ENCODE results near the gene SUMO2.
"Not testable (repeated sequence)": the region's sequence is repeated elsewhere in the genome, so short reads cannot be mapped to it uniquely, and the experiment has no call there.

SUMO2 gene

DNA sequence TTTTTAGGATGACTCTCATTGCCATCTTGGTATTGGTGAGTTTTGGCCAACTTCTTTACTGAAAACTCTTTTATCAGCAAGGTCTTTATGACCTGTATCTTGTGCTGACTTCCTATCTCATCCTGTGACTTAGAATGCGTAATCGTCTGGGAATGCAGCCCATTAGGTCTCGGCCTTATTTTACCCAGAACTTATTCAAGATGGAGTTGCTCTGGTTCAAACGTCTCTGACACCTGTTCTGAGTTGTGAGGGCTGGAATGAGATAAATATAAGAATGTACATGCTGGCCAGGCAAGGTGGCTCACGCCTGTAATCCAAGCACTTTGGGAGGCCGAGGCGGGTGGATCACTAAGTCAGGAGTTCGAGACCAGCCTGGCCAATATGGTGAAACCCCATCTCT, 24.3 kb downstream of the SUMO2 start:
- not testable (repeated sequence) for H4K91ac ChIP-seq (ENCODE audit: low read depth, low read length, poor library complexity); H3K27ac ChIP-seq (replicated peaks; ENCODE audit: low read length); H3K4ac ChIP-seq (ENCODE audit: low read length); DNase-seq (ENCODE audit: low spot score); H3K23ac ChIP-seq (ENCODE audit: low read depth, low read length, poor library complexity); H3K9me3 ChIP-seq (replicated peaks in 1 of 2; ENCODE audit: control insufficient read depth in 2 of 2, insufficient read depth in 1 of 2, low read depth in 1 of 2, low read length in 2 of 2); H3K27me3 ChIP-seq (ENCODE audit: control insufficient read depth in 3 of 3, insufficient read depth in 3 of 3, low read depth in 1 of 3, low read length in 3 of 3); H3K79me1 ChIP-seq (ENCODE audit: low read depth, low read length); H3K9ac ChIP-seq (ENCODE audit: low read depth, low read length, poor library complexity); H3K4me3 ChIP-seq (ENCODE audit: low read length in 2 of 2); H4K8ac ChIP-seq (ENCODE audit: low read depth, low read length); H2AK5ac ChIP-seq (ENCODE audit: low read depth, low read length); H2BK15ac ChIP-seq (ENCODE audit: low read length); H2AFZ ChIP-seq (ENCODE audit: low read length); H2BK5ac ChIP-seq (ENCODE audit: low read length); H3K4me2 ChIP-seq (ENCODE audit: insufficient read depth, low read length, poor library complexity, severe bottlenecking); H3K18ac ChIP-seq (ENCODE audit: low read length); H2BK12ac ChIP-seq (ENCODE audit: low read length); H3K4me1 ChIP-seq (ENCODE audit: control insufficient read depth in 2 of 2, insufficient read depth in 1 of 2, low read depth in 1 of 2, low read length in 2 of 2); H3K14ac ChIP-seq (ENCODE audit: low read length); H2BK120ac ChIP-seq (ENCODE audit: low read depth, low read length)
- H3K36me3 ChIP-seq (replicated peaks in 1 of 2; ENCODE audit: control insufficient read depth in 2 of 2, insufficient read depth in 2 of 2, low read length in 2 of 2): peaks cover 3 to 47% of the 10 kb centered on the region in 2 donors
- WGBS, 2 donors (ENCODE audit: extremely low coverage in 2 of 2, insufficient read length in 2 of 2, insufficient replicate concordance in 1 of 2): no CpG with 5 or more reads among the region's 8 CpGs

DNA sequence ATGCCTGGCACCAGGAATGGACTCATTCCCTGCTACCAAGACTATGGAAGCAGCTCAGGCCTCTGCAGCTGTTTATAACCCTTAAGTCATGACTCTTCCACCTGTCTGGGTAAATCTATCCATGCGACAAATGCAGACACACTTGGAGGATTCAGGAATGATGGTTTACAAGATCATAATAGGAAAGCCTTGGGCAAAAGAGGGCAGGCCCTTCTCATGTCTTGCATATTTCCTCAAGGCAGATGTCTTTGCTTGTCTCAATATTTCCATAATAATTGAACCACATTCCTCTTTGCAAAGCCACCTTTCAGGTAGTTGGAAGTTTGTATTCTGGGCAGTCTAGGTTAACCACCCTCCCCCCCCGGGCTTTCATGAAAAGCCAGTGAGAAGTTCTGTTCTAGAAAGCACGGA, 27.6 kb downstream of the SUMO2 start:
- Histone ChIP-seq H3K79me1 (ENCODE audit: low read depth, low read length) (peaks cover 6% of the 10 kb centered on the region), H3K18ac (ENCODE audit: low read length) (no peak overlapping the region), H2BK5ac (ENCODE audit: low read length) (no peak overlapping the region), H2AK5ac (ENCODE audit: low read depth, low read length) (no peak overlapping the region), H2AFZ (ENCODE audit: low read length) (peak overlapping the region; percentile 3), H3K4ac (ENCODE audit: low read length) (no peak overlapping the region), H2BK15ac (ENCODE audit: low read length) (no peak overlapping the region), H3K23ac (ENCODE audit: low read depth, low read length, poor library complexity) (no peak overlapping the region), H3K4me2 (ENCODE audit: insufficient read depth, low read length, poor library complexity, severe bottlenecking) (no peak overlapping the region), H3K36me3 (replicated peaks in 1 of 2; ENCODE audit: control insufficient read depth in 2 of 2, insufficient read depth in 2 of 2, low read length in 2 of 2) (peaks cover 0 to 36% of the 10 kb centered on the region in 2 donors), H3K14ac (ENCODE audit: low read length) (no peak overlapping the region), H3K27me3 (ENCODE audit: control insufficient read depth in 3 of 3, insufficient read depth in 3 of 3, low read depth in 1 of 3, low read length in 3 of 3) (no peaks in the 10 kb centered on the region), H3K9me3 (replicated peaks in 1 of 2; ENCODE audit: control insufficient read depth in 2 of 2, insufficient read depth in 1 of 2, low read depth in 1 of 2, low read length in 2 of 2) (no peaks in the 10 kb centered on the region), H3K4me3 (ENCODE audit: low read length in 2 of 2) (no peak overlapping the region), H4K8ac (ENCODE audit: low read depth, low read length) (no peak overlapping the region), H4K91ac (ENCODE audit: low read depth, low read length, poor library complexity) (no peak overlapping the region), H3K27ac (replicated peaks; ENCODE audit: low read length) (no peak overlapping the region), H3K9ac (ENCODE audit: low read depth, low read length, poor library complexity) (no peak overlapping the region), H3K4me1 (ENCODE audit: control insufficient read depth in 2 of 2, insufficient read depth in 1 of 2, low read depth in 1 of 2, low read length in 2 of 2) (peaks cover 3 to 9% of the 10 kb centered on the region in 2 donors), H2BK12ac (ENCODE audit: low read length) (no peak overlapping the region), H2BK120ac (ENCODE audit: low read depth, low read length) (no peak overlapping the region)
- DNase-seq (ENCODE audit: low spot score): no peak
- no CpG with 5 or more reads among the region's 3 CpGs for WGBS, 2 donors (ENCODE audit: extremely low coverage in 2 of 2, insufficient read length in 2 of 2, insufficient replicate concordance in 1 of 2)

DNA sequence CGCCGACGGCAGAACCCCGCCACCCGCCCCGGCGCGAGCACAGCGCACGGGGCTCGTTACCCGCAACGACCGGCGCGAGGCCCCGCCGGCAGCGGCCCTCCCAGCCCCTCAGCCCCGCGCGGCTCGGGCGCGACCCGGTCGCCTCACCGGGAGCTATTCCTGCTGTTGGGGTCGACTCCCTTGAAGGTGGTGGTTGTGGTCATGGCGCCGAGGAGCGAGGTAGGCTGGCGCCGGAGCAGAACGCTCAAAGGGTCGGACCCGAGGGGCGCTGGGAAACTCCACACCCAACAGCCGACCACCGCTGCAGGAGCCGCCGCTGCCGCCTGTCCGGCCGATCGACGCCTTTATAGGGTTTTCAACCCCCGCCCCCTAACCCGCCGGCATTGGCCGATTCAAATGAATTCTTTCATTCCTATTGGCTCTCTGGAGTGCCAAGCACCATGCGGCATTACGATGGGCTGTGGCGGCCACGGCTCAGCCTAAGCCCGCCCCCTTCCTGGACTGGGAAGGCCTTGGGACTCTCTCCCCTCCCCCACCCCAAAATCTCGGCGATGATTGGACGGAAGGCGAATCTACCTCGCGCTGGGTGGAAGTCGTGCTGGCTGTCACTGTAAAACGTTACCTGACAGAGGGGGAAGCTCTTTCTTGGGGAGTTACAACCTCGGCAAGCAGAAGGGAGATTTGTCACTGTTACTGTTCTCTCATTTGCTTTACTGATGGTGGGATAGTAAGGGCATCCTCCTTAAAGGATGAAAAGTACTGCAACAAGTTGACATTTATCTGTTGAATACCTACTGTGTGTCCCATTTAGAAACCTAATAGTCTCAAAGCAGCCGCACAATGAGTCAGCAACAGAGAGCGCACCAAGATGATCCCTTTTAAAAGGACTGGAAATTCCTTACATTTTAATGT, 28.3 kb downstream of the SUMO2 start, which contains the start of gene JPT1:
TSS of gene JPT1 (minus strand) at position 318 of the 912 bp plus-strand sequence. CDS start at position 203, 115 bp downstream.
- Histone ChIP-seq H3K4ac (ENCODE audit: low read length) (peak within 1 kb of the TSS; percentile 38), H3K9me3 (replicated peaks in 1 of 2; ENCODE audit: control insufficient read depth in 2 of 2, insufficient read depth in 1 of 2, low read depth in 1 of 2, low read length in 2 of 2) (no peaks in the 10 kb centered on the region), H2BK120ac (ENCODE audit: low read depth, low read length) (no peak within 1 kb of the TSS), H3K27ac (replicated peaks; ENCODE audit: low read length) (peak within 1 kb of the TSS; percentile 67), H4K91ac (ENCODE audit: low read depth, low read length, poor library complexity) (no peak within 1 kb of the TSS), H3K18ac (ENCODE audit: low read length) (peak within 1 kb of the TSS; percentile 98), H3K27me3 (ENCODE audit: control insufficient read depth in 3 of 3, insufficient read depth in 3 of 3, low read depth in 1 of 3, low read length in 3 of 3) (no peaks in the 10 kb centered on the region), H3K4me2 (ENCODE audit: insufficient read depth, low read length, poor library complexity, severe bottlenecking) (peak within 1 kb of the TSS; percentile 63), H2BK15ac (ENCODE audit: low read length) (no peak within 1 kb of the TSS), H2AFZ (ENCODE audit: low read length) (peak within 1 kb of the TSS; percentile 48), H3K79me1 (ENCODE audit: low read depth, low read length) (peaks cover 6% of the 10 kb centered on the region), H2AK5ac (ENCODE audit: low read depth, low read length) (peak within 1 kb of the TSS; percentile 100), H3K4me1 (ENCODE audit: control insufficient read depth in 2 of 2, insufficient read depth in 1 of 2, low read depth in 1 of 2, low read length in 2 of 2) (peaks cover 3 to 9% of the 10 kb centered on the region in 2 donors), H3K4me3 (ENCODE audit: low read length in 2 of 2) (peak within 1 kb of the TSS; percentile 90 to 92), H3K14ac (ENCODE audit: low read length) (peak within 1 kb of the TSS; percentile 99), H3K9ac (ENCODE audit: low read depth, low read length, poor library complexity) (peak within 1 kb of the TSS; percentile 95), H2BK12ac (ENCODE audit: low read length) (peak within 1 kb of the TSS; percentile 58), H3K23ac (ENCODE audit: low read depth, low read length, poor library complexity) (peak within 1 kb of the TSS; percentile 100), H2BK5ac (ENCODE audit: low read length) (peak within 1 kb of the TSS; percentile 93), H3K36me3 (replicated peaks in 1 of 2; ENCODE audit: control insufficient read depth in 2 of 2, insufficient read depth in 2 of 2, low read length in 2 of 2) (peaks cover 0 to 36% of the 10 kb centered on the region in 2 donors), H4K8ac (ENCODE audit: low read depth, low read length) (no peak within 1 kb of the TSS)
- no CpG with 5 or more reads among the region's 67 CpGs for WGBS, 2 donors (ENCODE audit: extremely low coverage in 2 of 2, insufficient read length in 2 of 2, insufficient replicate concordance in 1 of 2)
- DNase-seq (ENCODE audit: low spot score): peak; percentile 98

DNA sequence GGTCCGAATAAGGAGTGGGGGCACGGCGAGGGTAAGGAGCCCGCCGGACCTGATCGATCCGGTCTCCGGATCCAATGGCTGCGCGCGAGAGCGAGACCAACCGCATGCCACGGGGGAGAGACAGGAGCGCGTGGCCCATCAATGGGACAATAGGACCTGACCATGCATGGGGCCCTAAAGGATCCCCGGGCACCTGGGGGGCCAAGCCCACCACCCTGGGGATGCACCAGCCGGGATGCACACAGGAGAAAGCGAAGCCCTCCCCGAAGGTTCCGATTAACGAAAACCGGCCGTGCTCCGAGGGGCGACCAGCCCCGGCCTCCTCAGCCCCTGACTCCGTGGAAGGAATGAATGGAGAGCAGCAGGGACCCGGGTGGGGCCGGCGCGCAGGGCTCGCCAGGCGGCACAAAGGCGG, 29.0 kb downstream of the SUMO2 start:
- Histone ChIP-seq H2BK15ac (ENCODE audit: low read length) (no peak overlapping the region), H2AFZ (ENCODE audit: low read length) (peak overlapping the region; percentile 48), H3K4ac (ENCODE audit: low read length) (peak overlapping the region; percentile 38), H2BK5ac (ENCODE audit: low read length) (peak overlapping the region; percentile 93), H3K23ac (ENCODE audit: low read depth, low read length, poor library complexity) (peak overlapping the region; percentile 100), H2BK12ac (ENCODE audit: low read length) (peak overlapping the region; percentile 58), H2AK5ac (ENCODE audit: low read depth, low read length) (peak overlapping the region; percentile 100), H3K9me3 (replicated peaks in 1 of 2; ENCODE audit: control insufficient read depth in 2 of 2, insufficient read depth in 1 of 2, low read depth in 1 of 2, low read length in 2 of 2) (no peaks in the 10 kb centered on the region), H3K9ac (ENCODE audit: low read depth, low read length, poor library complexity) (peak overlapping the region; percentile 95), H3K18ac (ENCODE audit: low read length) (peak overlapping the region; percentile 98), H3K4me3 (ENCODE audit: low read length in 2 of 2) (peak overlapping the region; percentile 90 to 92), H2BK120ac (ENCODE audit: low read depth, low read length) (no peak overlapping the region), H3K36me3 (replicated peaks in 1 of 2; ENCODE audit: control insufficient read depth in 2 of 2, insufficient read depth in 2 of 2, low read length in 2 of 2) (peaks cover 0 to 34% of the 10 kb centered on the region in 2 donors), H3K27me3 (ENCODE audit: control insufficient read depth in 3 of 3, insufficient read depth in 3 of 3, low read depth in 1 of 3, low read length in 3 of 3) (no peaks in the 10 kb centered on the region), H3K14ac (ENCODE audit: low read length) (peak overlapping the region; percentile 99), H4K8ac (ENCODE audit: low read depth, low read length) (no peak overlapping the region), H3K4me2 (ENCODE audit: insufficient read depth, low read length, poor library complexity, severe bottlenecking) (peak overlapping the region; percentile 39), H4K91ac (ENCODE audit: low read depth, low read length, poor library complexity) (no peak overlapping the region), H3K79me1 (ENCODE audit: low read depth, low read length) (peaks cover 6% of the 10 kb centered on the region), H3K4me1 (ENCODE audit: control insufficient read depth in 2 of 2, insufficient read depth in 1 of 2, low read depth in 1 of 2, low read length in 2 of 2) (peaks cover 3 to 9% of the 10 kb centered on the region in 2 donors), H3K27ac (replicated peaks; ENCODE audit: low read length) (peak overlapping the region; percentile 67)
- no peak for DNase-seq (ENCODE audit: low spot score)
- WGBS, 2 donors (ENCODE audit: extremely low coverage in 2 of 2, insufficient read length in 2 of 2, insufficient replicate concordance in 1 of 2): no CpG with 5 or more reads among the region's 35 CpGs
